H1 (cell line): ENCODE measurements around the gene IFITM10. TPM values are rescaled to one million over a fixed set of nuclear protein-coding genes. Genes with fewer than 3 reads are reported as not detected.

ENCODE experiments used
- CTCF ChIA-PET: fragments of 300-600 bp; sonication (Branson Sonifier 250); formaldehyde crosslinking; loops from one replicate; lab custom pipeline; 2021; ENCODE audit not compliant: partially characterized antibody; lab: Charles Lee
- POLR2A ChIA-PET: fragments of 300-600 bp; sonication (Branson Sonifier 250); formaldehyde crosslinking; loops from one replicate; lab custom pipeline; 2021; ENCODE audit warnings: inconsistent platforms; ENCODE audit not compliant: partially characterized antibody; lab: Charles Lee
- DNase-seq, 2 experiments: peaks; one replicate each; pipeline versions ENCODE4 v3.0.0 to v3.0.0-alpha.2; 2010 to 2022; ENCODE audit warnings: low spot score in 2 of 2, low read depth in 1 of 2, mixed read lengths in 1 of 2
- FAIRE-seq: peaks from 2 replicates; lab custom pipeline; 2011; peaks lifted over from hg19 to GRCh38; lab: Jason Lieb, UNC
- H2AFZ ChIP-seq: 2 replicates; pipeline ENCODE4 v1.8.1; 2012; ENCODE audit warnings: low read length, inconsistent platforms
- H2AK5ac ChIP-seq: 2 replicates; pipeline ENCODE4 v1.6.1; 2013; ENCODE audit warnings: low read depth, low read length
- H2BK120ac ChIP-seq: replicated peaks from 2 replicates; pipeline ENCODE3; 2013; ENCODE audit warnings: low read depth, low read length, inconsistent platforms
- H2BK12ac ChIP-seq: 2 replicates; pipeline ENCODE4 v1.6.1; 2013; ENCODE audit warnings: low read depth, low read length
- H2BK15ac ChIP-seq: 2 replicates; pipeline ENCODE4 v1.6.1; 2013; ENCODE audit warnings: low read length
- H2BK20ac ChIP-seq: 2 replicates; pipeline ENCODE4 v1.6.1; 2013; ENCODE audit warnings: low read length
- H2BK5ac ChIP-seq: 2 replicates; pipeline ENCODE4 v1.6.1; 2013; ENCODE audit warnings: low read depth, low read length
- H3K14ac ChIP-seq: 2 replicates; pipeline ENCODE4 v1.6.1; 2013; ENCODE audit warnings: inconsistent platforms; ENCODE audit not compliant: insufficient read length
- H3K18ac ChIP-seq: 2 replicates; pipeline ENCODE4 v1.6.1; 2013; ENCODE audit warnings: low read length; ENCODE audit errors: extremely low read depth
- H3K23ac ChIP-seq: 2 replicates; pipeline ENCODE4 v1.6.1; 2013; ENCODE audit warnings: inconsistent platforms; ENCODE audit not compliant: insufficient read length
- H3K23me2 ChIP-seq: 2 replicates; pipeline ENCODE4 v1.6.1; 2013; ENCODE audit warnings: low read depth, low read length
- H3K27ac ChIP-seq: 2 replicates; pipeline ENCODE4 v1.6.1; 2011; ENCODE audit warnings: low read depth, low read length, inconsistent platforms
- H3K27me3 ChIP-seq, 4 experiments: replicated peaks in 1 of 4; 1 replicate in 1 of 4; 2 replicates in 3 of 4; pipeline versions ENCODE4 v1.6.1 to v1.8.1; 2011 to 2013; ENCODE audit warnings: low read length in 3 of 4, mild to moderate bottlenecking in 3 of 4, inconsistent platforms in 2 of 4, mixed read lengths in 2 of 4, moderate library complexity in 1 of 4; ENCODE audit not compliant: control insufficient read depth in 3 of 4, insufficient read depth in 3 of 4; ENCODE audit errors: extremely low read depth in 1 of 4
- H3K36me3 ChIP-seq, 4 experiments: 2 replicates each; pipeline versions ENCODE4 v1.6.1 to v1.8.1; 2011 to 2013; ENCODE audit warnings: mild to moderate bottlenecking in 4 of 4, low read length in 3 of 4, moderate library complexity in 2 of 4, control low read depth in 1 of 4, inconsistent platforms in 1 of 4; ENCODE audit not compliant: insufficient read depth in 4 of 4, control insufficient read depth in 2 of 4
- H3K4ac ChIP-seq: replicated peaks from 2 replicates; pipeline ENCODE3; 2013; ENCODE audit warnings: low read length, low read depth, mixed read lengths, inconsistent platforms; ENCODE audit not compliant: insufficient read length
- H3K4me1 ChIP-seq, 4 experiments: replicated peaks in 1 of 4; 1 replicate in 1 of 4; 2 replicates in 3 of 4; pipeline versions ENCODE4 v1.6.1 to v1.8.1; 2011 to 2013; ENCODE audit warnings: low read length in 3 of 4, inconsistent platforms in 2 of 4, mixed read lengths in 1 of 4; ENCODE audit not compliant: insufficient read depth in 4 of 4, control insufficient read depth in 3 of 4
- H3K4me2 ChIP-seq, 2 experiments: 2 replicates each; pipeline versions ENCODE4 v1.6.1 to v1.8.1; 2011 to 2013; ENCODE audit warnings: low read depth in 2 of 2, low read length in 2 of 2, control low read depth in 1 of 2, inconsistent platforms in 1 of 2, mild to moderate bottlenecking in 1 of 2; ENCODE audit not compliant: insufficient read depth in 1 of 2
- H3K4me3 ChIP-seq, 4 experiments: fragments of 200-600, 300-600 bp in 1 of 4; sonication (generic), shearing (Covaris generic), sonication (Bioruptor Twin) in 1 of 4; 2 replicates each; pipeline versions ENCODE4 v1.5.1 to v1.8.1; 2011 to 2016; ENCODE audit warnings: low read length in 4 of 4, low read depth in 3 of 4, control low read depth in 2 of 4, inconsistent platforms in 2 of 4, mild to moderate bottlenecking in 2 of 4, mixed read lengths in 1 of 4, moderate library complexity in 1 of 4; ENCODE audit not compliant: insufficient read depth in 2 of 4; ENCODE audit errors: extremely low read depth in 1 of 4
- H3K56ac ChIP-seq: replicated peaks from 2 replicates; pipeline ENCODE3; 2013; ENCODE audit warnings: low read depth, mild to moderate bottlenecking, mixed read lengths, low read length, inconsistent platforms; ENCODE audit not compliant: insufficient read length
- H3K79me1 ChIP-seq: 2 replicates; pipeline ENCODE4 v1.6.1; 2013; ENCODE audit warnings: low read depth, low read length, control low read depth
- H3K79me2 ChIP-seq, 2 experiments: 2 replicates each; pipeline versions ENCODE4 v1.6.1 to v1.8.1; 2012 to 2013; ENCODE audit warnings: low read length in 2 of 2, mild to moderate bottlenecking in 2 of 2, inconsistent platforms in 1 of 2; ENCODE audit not compliant: insufficient read depth in 2 of 2, control insufficient read depth in 1 of 2
- H3K9ac ChIP-seq, 4 experiments: replicated peaks in 1 of 4; 1 replicate in 1 of 4; 2 replicates in 3 of 4; pipeline versions ENCODE4 v1.6.1 to v1.8.1; 2011 to 2013; ENCODE audit warnings: low read depth in 3 of 4, low read length in 3 of 4, control low read depth in 2 of 4, mild to moderate bottlenecking in 2 of 4, moderate library complexity in 2 of 4, inconsistent platforms in 1 of 4; ENCODE audit errors: extremely low read depth in 1 of 4
- H3K9me3 ChIP-seq, 2 experiments: 2 replicates each; pipeline versions ENCODE4 v1.6.1 to v1.8.1; 2012 to 2013; ENCODE audit warnings: mild to moderate bottlenecking in 2 of 2, moderate library complexity in 2 of 2, control low read depth in 1 of 2, inconsistent platforms in 1 of 2, low read depth in 1 of 2, low read length in 1 of 2, mixed read lengths in 1 of 2; ENCODE audit not compliant: insufficient read depth in 2 of 2
- H4K20me1 ChIP-seq, 2 experiments: replicated peaks in 1 of 2; 2 replicates each; pipeline versions ENCODE3 to v1.8.1; 2011 to 2013; ENCODE audit warnings: inconsistent platforms in 2 of 2, low read length in 2 of 2, mild to moderate bottlenecking in 1 of 2; ENCODE audit not compliant: insufficient read depth in 2 of 2, control insufficient read depth in 1 of 2
- H4K5ac ChIP-seq: 2 replicates; pipeline ENCODE4 v1.6.1; 2013; ENCODE audit warnings: low read length, low read depth, mixed read lengths, inconsistent platforms; ENCODE audit not compliant: insufficient read length
- H4K8ac ChIP-seq: 2 replicates; pipeline ENCODE4 v1.8.0; 2013; ENCODE audit warnings: mild to moderate bottlenecking, moderate library complexity, low read length, inconsistent platforms; ENCODE audit not compliant: insufficient read depth; ENCODE audit errors: extremely low read depth
- H4K91ac ChIP-seq: replicated peaks from 2 replicates; pipeline ENCODE3; 2013; ENCODE audit warnings: low read length, mixed read lengths, inconsistent platforms; ENCODE audit not compliant: insufficient read length
- ASH2L ChIP-seq: fragments of 200-600, 300-600 bp; sonication (generic); IDR thresholded peaks from one replicate; pipeline ENCODE4 v1.7.1; 2017; ENCODE audit warnings: low read length
- BACH1 ChIP-seq: IDR thresholded peaks from 2 replicates; pipeline ENCODE4 v1.6.1; 2012; ENCODE audit warnings: low read length, improper control_type of control experiment
- BCL11A ChIP-seq, 2 experiments: IDR thresholded peaks; one replicate each; pipeline ENCODE4 v1.6.1; 2011; ENCODE audit warnings: low read depth in 2 of 2, low read length in 2 of 2, mild to moderate bottlenecking in 2 of 2
- CREB1 ChIP-seq: IDR thresholded peaks from 2 replicates; pipeline ENCODE4 v1.6.1; 2012; ENCODE audit warnings: inconsistent platforms
- GABPA ChIP-seq: IDR thresholded peaks from 2 replicates; pipeline ENCODE4 v1.6.1; 2011; ENCODE audit warnings: mild to moderate bottlenecking, low read length, moderate library complexity, borderline replicate concordance; ENCODE audit not compliant: insufficient read depth
- JUN ChIP-seq: IDR thresholded peaks from 2 replicates; pipeline ENCODE4 v1.6.1; 2011; ENCODE audit warnings: low read depth, mild to moderate bottlenecking, improper control_type of control experiment, low read length
- NANOG ChIP-seq: IDR thresholded peaks from 2 replicates; pipeline ENCODE4 v1.6.1; 2011; ENCODE audit warnings: low read length, low read depth, mild to moderate bottlenecking, inconsistent platforms; ENCODE audit not compliant: insufficient read depth, poor library complexity, severe bottlenecking
- RAD21 ChIP-seq, 2 experiments: IDR thresholded peaks in 1 of 2; conservative IDR thresholded peaks in 1 of 2; 2 replicates each; pipeline ENCODE4 v1.6.1; 2011; ENCODE audit warnings: low read depth in 2 of 2, low read length in 2 of 2, improper control_type of control experiment in 1 of 2, inconsistent platforms in 1 of 2, mild to moderate bottlenecking in 1 of 2, moderate library complexity in 1 of 2
- RBBP5 ChIP-seq: IDR thresholded peaks from 2 replicates; pipeline ENCODE4 v1.7.1; 2012; ENCODE audit warnings: low read depth, mild to moderate bottlenecking, inconsistent platforms, low read length, moderate library complexity, borderline replicate concordance
- SP1 ChIP-seq: IDR thresholded peaks from 2 replicates; pipeline ENCODE4 v1.6.1; 2011; ENCODE audit warnings: low read depth, low read length
- YY1 ChIP-seq: IDR thresholded peaks from 2 replicates; pipeline ENCODE4 v1.6.1; 2011; ENCODE audit warnings: low read depth, mild to moderate bottlenecking, low read length
- WGBS, 2 experiments: shearing (Covaris generic) in 1 of 2; methylation state at CpG; one replicate each; pipeline versions ENCODE4 v1.1.6 to v1.1.7; 2013 to 2015; ENCODE audit warnings: low lambda C conversion rate in 2 of 2, mixed read lengths in 2 of 2, inconsistent platforms in 1 of 2, low coverage in 1 of 2, missing lambda C conversion rate in 1 of 2; ENCODE audit not compliant: insufficient replicate concordance in 2 of 2, insufficient coverage in 1 of 2, insufficient read length in 1 of 2; ENCODE audit errors: extremely low coverage in 1 of 2, missing lambda C conversion rate in 1 of 2; 5-methylcytosine and 5-hydroxymethylcytosine counted together
- polyA plus RNA-seq, 7 experiments: library from polyadenylated mRNA; depleted of rRNA in 3 of 7; stranded (reverse) in 5 of 7; unstranded in 2 of 7; fragments of >200 nt in 5 of 7; fragments of 200-250 nt in 2 of 7; gene quantifications; 1 replicate in 5 of 7; 2 replicates in 1 of 7; 4 replicates in 1 of 7; pipeline versions ENCODE4 v1.2.1 to v1.2.3, GENCODE V29; 2011 to 2013; ENCODE audit warnings: missing spikeins in 2 of 7, mixed read lengths in 2 of 7
- total RNA-seq: library from RNA; stranded (reverse); fragmentation: NEBNext Ultra II Directional; extraction: Animal tissue kit (Norgen Biotek cat#: 25700); gene quantifications from 2 replicates; pipeline ENCODE4 v1.2.1, GENCODE V29; 2021

IFITM10 gene
- total and polyA plus RNA-seq, 2 of the 8 experiments (the other 6 are each of a cell fraction or from before 2014, with no cell fraction given): 0.08 to 0.22 TPM

DNA sequence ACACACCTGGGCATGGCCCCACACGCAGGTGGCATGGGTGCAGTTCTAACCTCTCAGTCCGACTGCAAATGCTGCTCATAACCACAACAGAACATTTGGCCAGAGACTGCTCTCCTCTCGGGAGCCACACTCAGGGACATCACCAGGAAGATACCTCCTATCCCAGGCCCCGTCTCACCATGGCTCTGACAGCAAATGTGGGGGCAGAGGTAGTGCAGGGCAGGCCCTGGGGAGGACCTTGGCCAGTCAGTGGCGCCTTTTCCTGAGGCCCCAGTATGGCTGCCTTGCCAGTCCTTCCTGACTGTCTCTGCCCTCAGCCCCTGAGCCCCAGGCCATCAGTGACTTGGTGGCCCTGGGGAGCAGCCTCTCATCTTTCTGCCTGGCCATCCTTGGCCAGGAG is 50.6 kb downstream of the IFITM10 start:
- Histone ChIP-seq H2BK12ac (no peak overlapping the region), H2BK120ac (no peak overlapping the region), H4K20me1 (no peaks in the 10 kb centered on the region), H2BK5ac (no peak overlapping the region), H3K36me3 (no peaks in the 10 kb centered on the region), H3K56ac (no peak overlapping the region), H2BK20ac (no peak overlapping the region), H3K9me3 (no peaks in the 10 kb centered on the region), H3K27me3 (peaks cover 0 to 2% (median 0%) of the 10 kb centered on the region in 4 experiments; a peak in 3 of 7 replicates), H4K91ac (no peak overlapping the region), H3K79me1 (no peaks in the 10 kb centered on the region), H2AFZ (no peak overlapping the region), H3K4me3 (no peak overlapping the region), H3K79me2 (no peaks in the 10 kb centered on the region), H3K4me1 (peaks cover 0 to 5% (median 3%) of the 10 kb centered on the region in 4 experiments; a peak in 2 of 7 replicates), H3K18ac (no peak overlapping the region), H4K8ac (no peak overlapping the region; the same call in 1 of the 2 replicates), H4K5ac (no peak overlapping the region), H3K27ac (no peak overlapping the region), H3K23ac (no peak overlapping the region), H2AK5ac (no peak overlapping the region), H2BK15ac (no peak overlapping the region), H3K23me2 (no peaks in the 10 kb centered on the region), H3K4me2 (no peak overlapping the region), H3K9ac (no peak overlapping the region), H3K4ac (no peak overlapping the region), H3K14ac (no peak overlapping the region)
- no peak for DNase-seq
- CTCF ChIA-PET: interaction anchor here (0.6 to 2.2 kb wide), 8 partner anchors 108 to 451 kb away, joined by 3 to 13 read pairs (median 4); no protein-coding TSS in a partner anchor
- POLR2A ChIA-PET: no interaction called here
- FAIRE-seq: no peak
- WGBS, 2 experiments: 80% methylated on average over 5 of the region's 5 CpGs; no CpG with 5 or more reads in 1 of the 2 experiments
- TF ChIP-seq BACH1 (no peak), YY1 (no peak), JUN (no peak), SP1 (no peak), CREB1 (no peak), ASH2L (no peak), RBBP5 (no peak), GABPA (no peak), NANOG (no peak), RAD21 (IDR thresholded peaks at IDR 0.05 in 1 of 2, conservative IDR thresholded peaks at IDR 0.05 in 1 of 2; ENCODE audit: low read depth in 2 of 2, low read length in 2 of 2) (no peak), BCL11A (IDR thresholded peaks at IDR 0.05; ENCODE audit: low read depth in 2 of 2, low read length in 2 of 2) (no peak)
